C4-2B (cell line): ENCODE data around the gene SYT4.
"Not testable (repeated sequence)": the region's sequence is repeated elsewhere in the genome, so short reads cannot be mapped to it uniquely, and the experiment has no call there.

Source experiments
- H3K27ac ChIP-seq: fragments of 450-650 bp; 2 replicates; pipeline ENCODE4 v1.5.1; 2017
- CTCF ChIP-seq: fragments of 450-650 bp; conservative IDR thresholded peaks from 2 replicates; pipeline ENCODE4 v1.5.1; 2017; ENCODE audit warnings: mild to moderate bottlenecking
- ZFX ChIP-seq: fragments of 450-650 bp; IDR thresholded peaks from 2 replicates; pipeline ENCODE4 v1.6.1; 2017

The SYT4 gene

GRCh38 chr18:43277164-43277600, at the start of gene SYT4:
Gene SYT4, minus strand, starts transcription at chr18:43277490. Its CDS starts 209 bp downstream, at chr18:43277281.
- H3K27ac ChIP-seq = no peak within 1 kb of the TSS
- TF ChIP-seq CTCF = no peak; the same call in 1 of the 2 replicates
- TF ChIP-seq ZFX = no peak

- TF ChIP-seq CTCF = no peak
- TF ChIP-seq ZFX = no peak
- H3K27ac ChIP-seq = no peak overlapping the region
Observed at GRCh38 chr18:43322132-43322531, 44.8 kb upstream of the SYT4 start.

- TF ChIP-seq CTCF (no peak), ZFX (no peak)
- H3K27ac ChIP-seq = no peak overlapping the region
Observed at GRCh38 chr18:43314941-43315340, 37.7 kb upstream of the SYT4 start.

- no peak overlapping the region for H3K27ac ChIP-seq
- TF ChIP-seq CTCF (no peak), ZFX (no peak)
Observed at GRCh38 chr18:43312891-43313290, 35.6 kb upstream of the SYT4 start.

- no peak overlapping the region for H3K27ac ChIP-seq
- no peak for TF ChIP-seq CTCF
- TF ChIP-seq ZFX = no peak
Observed at GRCh38 chr18:43310239-43310638, 32.9 kb upstream of the SYT4 start.

GRCh38 chr18:43303376-43303775, 26.1 kb upstream of the SYT4 start:
- no peak overlapping the region for H3K27ac ChIP-seq
- no peak for TF ChIP-seq ZFX
- no peak for TF ChIP-seq CTCF

- not testable (repeated sequence) for H3K27ac ChIP-seq
Observed at GRCh38 chr18:43286187-43286586, 8.9 kb upstream of the SYT4 start.

GRCh38 chr18:43283299-43283698, 6.0 kb upstream of the SYT4 start:
- no peak for TF ChIP-seq ZFX
- no peak overlapping the region for H3K27ac ChIP-seq
